Tibial nerve (tissue), 3 donors: ENCODE measurements around the gene RPAP2.

ENCODE experiments used
- POLR2A ChIP-seq, 2 donors: fragments of 450-650 bp; IDR thresholded peaks; one replicate each; pipeline ENCODE4 v1.6.1; 2017; ENCODE audit warnings: antibody characterized with exemption in 2 of 2, mild to moderate bottlenecking in 2 of 2, moderate library complexity in 2 of 2
- TF ChIP-seq, protein P1 (sequence below), 5 experiments: fragments of 200-600 bp in 3 of 5; fragments of 450-650 bp in 2 of 5; sonication (generic) in 3 of 5; IDR thresholded peaks; one replicate each; pipeline ENCODE4 v1.5.1; 2016 to 2019; ENCODE audit warnings: antibody characterized with exemption in 5 of 5, mild to moderate bottlenecking in 3 of 5, moderate library complexity in 2 of 5

DNA sequence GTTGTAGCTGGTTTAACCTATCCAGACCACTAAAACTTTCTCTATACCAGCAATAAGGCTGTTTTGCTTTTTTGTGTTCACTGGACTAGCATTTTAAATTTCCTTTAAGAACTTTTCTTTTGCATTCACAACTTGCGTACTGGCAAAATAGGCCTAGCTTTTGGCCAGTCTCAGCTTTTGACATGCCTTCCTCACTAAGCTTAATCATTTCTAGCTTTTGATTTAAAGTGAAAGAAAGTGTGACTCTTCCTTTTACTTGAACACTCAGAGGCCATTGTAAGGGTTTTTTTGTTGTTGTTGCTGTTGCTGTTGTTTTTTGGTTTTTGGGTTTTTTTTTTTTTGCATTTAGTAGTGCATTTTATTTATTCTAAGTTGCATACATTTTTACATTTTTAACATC, 15.2 kb downstream of the RPAP2 start:
- no peak for TF ChIP-seq POLR2A (IDR thresholded peaks at IDR 0.05)
- TF ChIP-seq, protein P1, sequence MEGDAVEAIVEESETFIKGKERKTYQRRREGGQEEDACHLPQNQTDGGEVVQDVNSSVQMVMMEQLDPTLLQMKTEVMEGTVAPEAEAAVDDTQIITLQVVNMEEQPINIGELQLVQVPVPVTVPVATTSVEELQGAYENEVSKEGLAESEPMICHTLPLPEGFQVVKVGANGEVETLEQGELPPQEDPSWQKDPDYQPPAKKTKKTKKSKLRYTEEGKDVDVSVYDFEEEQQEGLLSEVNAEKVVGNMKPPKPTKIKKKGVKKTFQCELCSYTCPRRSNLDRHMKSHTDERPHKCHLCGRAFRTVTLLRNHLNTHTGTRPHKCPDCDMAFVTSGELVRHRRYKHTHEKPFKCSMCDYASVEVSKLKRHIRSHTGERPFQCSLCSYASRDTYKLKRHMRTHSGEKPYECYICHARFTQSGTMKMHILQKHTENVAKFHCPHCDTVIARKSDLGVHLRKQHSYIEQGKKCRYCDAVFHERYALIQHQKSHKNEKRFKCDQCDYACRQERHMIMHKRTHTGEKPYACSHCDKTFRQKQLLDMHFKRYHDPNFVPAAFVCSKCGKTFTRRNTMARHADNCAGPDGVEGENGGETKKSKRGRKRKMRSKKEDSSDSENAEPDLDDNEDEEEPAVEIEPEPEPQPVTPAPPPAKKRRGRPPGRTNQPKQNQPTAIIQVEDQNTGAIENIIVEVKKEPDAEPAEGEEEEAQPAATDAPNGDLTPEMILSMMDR (IDR thresholded peaks at IDR 0.05), result no peak
